ENCODE data around the gene ZSWIM8.
"Not testable (repeated sequence)": the region's sequence is repeated elsewhere in the genome, so short reads cannot be mapped to it uniquely, and the experiment has no call there.

Gene ZSWIM8

GRCh38 chr10:73772281-73773151, 12.9 kb upstream of the ZSWIM8 start:
- DNase-seq (ENCODE audit: low read depth, low spot score) = peak; percentile 93

GRCh38 chr10:73773152-73773879, 12.1 kb upstream of the ZSWIM8 start:
- DNase-seq (ENCODE audit: low read depth, low spot score) = peak; percentile 46

- DNase-seq (ENCODE audit: low read depth, low spot score) = peak; percentile 20
Measured at GRCh38 chr10:73774637-73775036, 10.8 kb upstream of the ZSWIM8 start.

- no peak for DNase-seq (ENCODE audit: low read depth, low spot score)
Measured at GRCh38 chr10:73779018-73779417, 6.4 kb upstream of the ZSWIM8 start.

GRCh38 chr10:73779539-73780197, 5.7 kb upstream of the ZSWIM8 start:
- DNase-seq (ENCODE audit: low read depth, low spot score) = no peak

- no peak for DNase-seq (ENCODE audit: low read depth, low spot score)
Measured at GRCh38 chr10:73780301-73780700, 5.1 kb upstream of the ZSWIM8 start.

GRCh38 chr10:73780966-73781365, 4.4 kb upstream of the ZSWIM8 start:
- no peak for DNase-seq (ENCODE audit: low read depth, low spot score)

- DNase-seq (ENCODE audit: low read depth, low spot score) = no peak
Measured at GRCh38 chr10:73781548-73781878, 3.9 kb upstream of the ZSWIM8 start.

GRCh38 chr10:73781879-73782748, 3.3 kb upstream of the ZSWIM8 start, which contains the start of gene CHCHD1:
CHCHD1 (plus strand) TSS chr10:73782048; CDS start chr10:73782076, 28 bp downstream.
- peak; percentile 95 for DNase-seq (ENCODE audit: low read depth, low spot score)

GRCh38 chr10:73782749-73783085, 2.7 kb upstream of the ZSWIM8 start:
- DNase-seq (ENCODE audit: low read depth, low spot score) = no peak

GRCh38 chr10:73785721-73786511, 510 bp downstream of the ZSWIM8 start:
- DNase-seq (ENCODE audit: low read depth, low spot score) = peak; percentile 81

- no peak for DNase-seq (ENCODE audit: low read depth, low spot score)
Measured at GRCh38 chr10:73786512-73786885, 1.1 kb downstream of the ZSWIM8 start.

GRCh38 chr10:73787031-73787800, 1.8 kb downstream of the ZSWIM8 start:
- not testable (repeated sequence) for DNase-seq (ENCODE audit: low read depth, low spot score)

GRCh38 chr10:73788864-73789658, 3.7 kb downstream of the ZSWIM8 start:
- no peak for DNase-seq (ENCODE audit: low read depth, low spot score)

GRCh38 chr10:73789659-73790055, 4.3 kb downstream of the ZSWIM8 start:
- DNase-seq (ENCODE audit: low read depth, low spot score) = no peak

GRCh38 chr10:73790886-73791625, 5.7 kb downstream of the ZSWIM8 start:
- DNase-seq (ENCODE audit: low read depth, low spot score) = no peak

GRCh38 chr10:73791871-73792400, 6.5 kb downstream of the ZSWIM8 start:
- DNase-seq (ENCODE audit: low read depth, low spot score) = no peak

- DNase-seq (ENCODE audit: low read depth, low spot score) = no peak
Measured at GRCh38 chr10:73793456-73793855, 8.1 kb downstream of the ZSWIM8 start.
